Frontal cortex (tissue), 1 donor: ENCODE results near the gene KRTAP19-7. TPM values are rescaled to one million over a fixed set of nuclear protein-coding genes. Genes with fewer than 3 reads are reported as not detected.

ENCODE experiments used
- small RNA-seq: library from RNA; depleted of rRNA; stranded (forward); fragments of <200 nt; gene quantifications from one replicate; pipeline ENCODE3, GENCODE V24; 2014
- total RNA-seq: library from RNA; depleted of rRNA; stranded (reverse); fragments of >200 nt; gene quantifications from one replicate; pipeline ENCODE4 v1.2.3, GENCODE V29; 2014

KRTAP19-7 gene
- total RNA-seq, 1 donor from 2014 or later, result not detected

Small RNA genes lying within 50 kb of the gene (small RNA-seq; reads per million reads assigned to genes)
- not detected for gene AP000567.1
- not detected for gene KRTAP19-10P
- gene KRTAP19-11P, result not detected
- gene KRTAP22-1, result not detected
- gene KRTAP22-2, result not detected

Other genes with a start within 250 kb of the KRTAP19-7 start
- not detected for gene KRTAP26-1, start 241.0 kb downstream of the KRTAP19-7 start, total RNA-seq
- gene KRTAP27-1, start 223.6 kb downstream of the KRTAP19-7 start, total RNA-seq, result not detected
- not detected for gene KRTAP23-1, start 212.7 kb downstream of the KRTAP19-7 start, total RNA-seq
- gene KRTAP13-2, start 189.0 kb downstream of the KRTAP19-7 start, total RNA-seq, result not detected
- gene KRTAP13-1, start 165.3 kb downstream of the KRTAP19-7 start, total RNA-seq, result not detected
- not detected for gene KRTAP13-3, start 135.4 kb downstream of the KRTAP19-7 start, total RNA-seq
- not detected for gene KRTAP13-4, start 131.1 kb downstream of the KRTAP19-7 start, total RNA-seq
- not detected for gene KRTAP15-1, start 121.0 kb downstream of the KRTAP19-7 start, total RNA-seq
- gene KRTAP19-1, start 80.9 kb downstream of the KRTAP19-7 start, total RNA-seq, result not detected
- not detected for gene KRTAP19-2, start 73.9 kb downstream of the KRTAP19-7 start, total RNA-seq
- gene KRTAP19-3, start 69.3 kb downstream of the KRTAP19-7 start, total RNA-seq, result not detected
- not detected for gene KRTAP19-4, start 64.1 kb downstream of the KRTAP19-7 start, total RNA-seq
- not detected for gene KRTAP19-5, start 59.2 kb downstream of the KRTAP19-7 start, total RNA-seq
- gene KRTAP19-6, start 19.4 kb downstream of the KRTAP19-7 start, total RNA-seq, result not detected
- not detected for gene KRTAP22-2, start 29.1 kb upstream of the KRTAP19-7 start, total RNA-seq
- gene KRTAP6-3, start 31.1 kb upstream of the KRTAP19-7 start, total RNA-seq, result not detected
- not detected for gene KRTAP6-2, start 37.6 kb upstream of the KRTAP19-7 start, total RNA-seq
- not detected for gene KRTAP22-1, start 39.8 kb upstream of the KRTAP19-7 start, total RNA-seq
- not detected for gene KRTAP6-1, start 52.6 kb upstream of the KRTAP19-7 start, total RNA-seq
- not detected for gene KRTAP20-1, start 55.1 kb upstream of the KRTAP19-7 start, total RNA-seq
- gene KRTAP20-4, start 59.3 kb upstream of the KRTAP19-7 start, total RNA-seq, result not detected
- not detected for gene KRTAP20-2, start 73.9 kb upstream of the KRTAP19-7 start, total RNA-seq
- not detected for gene KRTAP20-3, start 81.5 kb upstream of the KRTAP19-7 start, total RNA-seq
- gene KRTAP21-3, start 157.5 kb upstream of the KRTAP19-7 start, total RNA-seq, result not detected
- gene KRTAP21-2, start 185.9 kb upstream of the KRTAP19-7 start, total RNA-seq, result not detected
- gene KRTAP21-1, start 194.1 kb upstream of the KRTAP19-7 start, total RNA-seq, result not detected